Tibial nerve (tissue), 4 donors: ENCODE measurements around the gene ATRNL1.

ENCODE experiments used
- EP300 ChIP-seq, 2 donors: sonication (generic); formaldehyde crosslinking; IDR thresholded peaks; one replicate each; pipeline ENCODE4 v1.6.1; 2017; ENCODE audit warnings: antibody characterized with exemption in 2 of 2, mild to moderate bottlenecking in 1 of 2
- POLR2A ChIP-seq, 2 donors: fragments of 450-650 bp; IDR thresholded peaks; one replicate each; pipeline ENCODE4 v1.6.1; 2017; ENCODE audit warnings: antibody characterized with exemption in 2 of 2, mild to moderate bottlenecking in 2 of 2, moderate library complexity in 2 of 2
- TF ChIP-seq, protein P1 (sequence below), 5 experiments: fragments of 200-600 bp in 3 of 5; fragments of 450-650 bp in 2 of 5; sonication (generic) in 3 of 5; IDR thresholded peaks; one replicate each; pipeline ENCODE4 v1.5.1; 2016 to 2019; ENCODE audit warnings: antibody characterized with exemption in 5 of 5, mild to moderate bottlenecking in 3 of 5, moderate library complexity in 2 of 5

DNA sequence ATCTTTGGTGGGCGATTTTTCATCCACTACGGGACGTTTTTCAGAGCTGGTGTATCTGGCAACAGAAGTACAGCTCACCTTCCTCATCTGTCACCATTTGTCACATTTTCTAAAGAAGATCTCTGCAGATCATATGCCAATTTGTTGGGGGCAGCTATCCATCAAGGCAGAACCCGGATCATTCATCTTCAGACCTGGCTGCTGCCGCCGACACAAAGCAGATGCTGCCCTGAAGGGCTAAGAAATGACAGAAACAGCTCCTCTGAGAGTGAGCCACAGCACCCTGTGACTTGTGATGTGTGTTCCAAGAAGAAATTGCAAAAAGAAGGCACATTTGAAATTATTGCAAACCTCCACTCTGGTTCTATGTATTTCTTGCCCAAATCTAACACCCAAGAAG is 888.9 kb downstream of the ATRNL1 start:
- TF ChIP-seq, protein P1, sequence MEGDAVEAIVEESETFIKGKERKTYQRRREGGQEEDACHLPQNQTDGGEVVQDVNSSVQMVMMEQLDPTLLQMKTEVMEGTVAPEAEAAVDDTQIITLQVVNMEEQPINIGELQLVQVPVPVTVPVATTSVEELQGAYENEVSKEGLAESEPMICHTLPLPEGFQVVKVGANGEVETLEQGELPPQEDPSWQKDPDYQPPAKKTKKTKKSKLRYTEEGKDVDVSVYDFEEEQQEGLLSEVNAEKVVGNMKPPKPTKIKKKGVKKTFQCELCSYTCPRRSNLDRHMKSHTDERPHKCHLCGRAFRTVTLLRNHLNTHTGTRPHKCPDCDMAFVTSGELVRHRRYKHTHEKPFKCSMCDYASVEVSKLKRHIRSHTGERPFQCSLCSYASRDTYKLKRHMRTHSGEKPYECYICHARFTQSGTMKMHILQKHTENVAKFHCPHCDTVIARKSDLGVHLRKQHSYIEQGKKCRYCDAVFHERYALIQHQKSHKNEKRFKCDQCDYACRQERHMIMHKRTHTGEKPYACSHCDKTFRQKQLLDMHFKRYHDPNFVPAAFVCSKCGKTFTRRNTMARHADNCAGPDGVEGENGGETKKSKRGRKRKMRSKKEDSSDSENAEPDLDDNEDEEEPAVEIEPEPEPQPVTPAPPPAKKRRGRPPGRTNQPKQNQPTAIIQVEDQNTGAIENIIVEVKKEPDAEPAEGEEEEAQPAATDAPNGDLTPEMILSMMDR (IDR thresholded peaks at IDR 0.05): no peak
- TF ChIP-seq EP300 (IDR thresholded peaks at IDR 0.05) (no peak), POLR2A (IDR thresholded peaks at IDR 0.05) (no peak)
